Left ventricle myocardium superior (tissue), 1 donor: ENCODE results near the gene IKZF5. TPM values are rescaled to one million over a fixed set of nuclear protein-coding genes. Genes with fewer than 3 reads are reported as not detected.

ENCODE experiments used
- ATAC-seq: fragments of 200-7000 bp; cut with Tn5 transposase; one replicate; pipeline ENCODE4 v1.9.1; 2020; ENCODE audit warnings: mild to moderate bottlenecking, moderate library complexity
- DNase-seq: peaks from one replicate; pipeline ENCODE4 v3.0.0-alpha.2; 2020
- intact Hi-C: fragments of 100-400 bp; cut with micrococcal nuclease; formaldehyde crosslinking; loops from one replicate; pipeline ENCODE4 v1.11.0; 2022
- total RNA-seq: library from RNA; stranded (reverse); fragmentation: NEBNext Ultra II Directional; extraction: Animal tissue kit (Norgen Biotek cat#: 25700); gene quantifications from one replicate; pipeline ENCODE4 v1.2.1, GENCODE V29; 2021
- donor health status: DM: no; HTN: yes; CAD: no; lungs with severe emphysema.

Gene IKZF5
- total RNA-seq, 1 donor from 2014 or later = 10.8 TPM

GRCh38 chr10:123017421-123018165, 9.0 kb upstream of the IKZF5 start:
- DNase-seq = no peak
- no peak for ATAC-seq
- intact Hi-C loops = no loop called here

- no peak for ATAC-seq
- no peak for DNase-seq
- intact Hi-C loops = no loop called here
Measured at GRCh38 chr10:123016228-123016627, 7.6 kb upstream of the IKZF5 start.

- ATAC-seq (no peak), DNase-seq (no peak)
- intact Hi-C loops = no loop called here
Measured at GRCh38 chr10:123014772-123015171, 6.2 kb upstream of the IKZF5 start.

GRCh38 chr10:123013456-123014419, 5.1 kb upstream of the IKZF5 start:
- ATAC-seq (no peak), DNase-seq (no peak)
- intact Hi-C loops = no loop called here

- intact Hi-C loops = no loop called here
- DNase-seq = no peak
- no peak for ATAC-seq
Measured at GRCh38 chr10:123011987-123012386, 3.4 kb upstream of the IKZF5 start.

GRCh38 chr10:123009105-123009820, 668 bp upstream of the IKZF5 start:
- peak; percentile 46 for ATAC-seq
- DNase-seq = peak; percentile 38
- intact Hi-C loops = no loop called here

- no peak for DNase-seq
- ATAC-seq = peak; percentile 32
- intact Hi-C loops = no loop called here
Measured at GRCh38 chr10:123007558-123008354, 839 bp downstream of the IKZF5 start.

- ATAC-seq (no peak), DNase-seq (no peak)
- intact Hi-C loops = no loop called here
Measured at GRCh38 chr10:123004298-123004697, 4.3 kb downstream of the IKZF5 start.

GRCh38 chr10:123001370-123001769, 7.2 kb downstream of the IKZF5 start:
- ATAC-seq = no peak
- intact Hi-C loops = no loop called here

GRCh38 chr10:123000155-123000554, 8.4 kb downstream of the IKZF5 start:
- no peak for DNase-seq
- intact Hi-C loops = no loop called here
- no peak for ATAC-seq

More at GRCh38 chr10:123001370-123001769, 7.2 kb downstream of the IKZF5 start:
- no peak for DNase-seq

GRCh38 chr10:122999347-122999746, 9.2 kb downstream of the IKZF5 start:
- ATAC-seq (no peak), DNase-seq (no peak)
- intact Hi-C loops = no loop called here

GRCh38 chr10:122998934-122999333, 9.7 kb downstream of the IKZF5 start:
- intact Hi-C loops = no loop called here
- DNase-seq (no peak), ATAC-seq (no peak)

- DNase-seq = no peak
- ATAC-seq = no peak
- intact Hi-C loops = no loop called here
Measured at GRCh38 chr10:122998360-122998917, 10.2 kb downstream of the IKZF5 start.

- ATAC-seq (no peak), DNase-seq (no peak)
- intact Hi-C loops = no loop called here
Measured at GRCh38 chr10:122997864-122998263, 10.7 kb downstream of the IKZF5 start.

- intact Hi-C loops = no loop called here
- no peak for ATAC-seq
- DNase-seq = no peak
Measured at GRCh38 chr10:122995936-122996335, 12.7 kb downstream of the IKZF5 start.

GRCh38 chr10:122993797-122994336, 14.7 kb downstream of the IKZF5 start:
- no peak for DNase-seq
- intact Hi-C loops = no loop called here
- ATAC-seq = no peak

- intact Hi-C loops = no loop called here
- ATAC-seq (no peak), DNase-seq (no peak)
Measured at GRCh38 chr10:122992031-122992585, 16.5 kb downstream of the IKZF5 start.

GRCh38 chr10:122990278-122990677, 18.3 kb downstream of the IKZF5 start:
- no peak for ATAC-seq

More at GRCh38 chr10:122990278-122990677, 18.3 kb downstream of the IKZF5 start:
- no peak for DNase-seq
- intact Hi-C loops = no loop called here
